ENCODE data around the gene RGS6.

The RGS6 gene

GRCh38 chr14:72416892-72417291 is 484.7 kb downstream of the RGS6 start:
- no peak for DNase-seq

GRCh38 chr14:72418806-72419205 is 486.6 kb downstream of the RGS6 start:
- DNase-seq = no peak

DNA sequence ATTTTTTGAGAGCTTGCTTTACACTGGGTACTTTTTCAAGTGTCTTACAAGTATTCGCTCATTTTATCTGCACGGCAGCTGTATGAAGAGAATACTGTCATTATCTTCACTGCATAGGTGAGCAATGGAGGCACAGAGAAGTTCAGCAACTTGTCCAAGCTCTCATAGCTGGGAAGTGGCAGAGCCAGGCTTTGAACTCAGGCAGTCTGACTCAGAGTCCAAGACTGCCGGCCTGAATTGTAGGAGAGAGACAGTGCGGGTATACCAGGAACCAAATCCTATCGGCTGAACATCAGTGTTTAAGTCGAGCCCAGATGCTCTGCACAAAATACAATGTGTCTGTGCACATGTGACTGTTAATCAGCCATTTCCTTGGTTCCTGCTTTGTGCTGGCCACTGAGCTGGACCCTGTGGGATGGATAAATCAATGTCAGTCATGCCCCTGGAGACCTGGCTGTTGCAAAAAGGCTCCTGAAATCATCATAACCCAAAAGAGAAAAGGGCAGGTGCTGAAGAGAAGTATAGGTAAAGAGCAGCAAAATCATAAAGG is 487.1 kb downstream of the RGS6 start:
- no peak for DNase-seq

GRCh38 chr14:72420749-72421474 is 488.7 kb downstream of the RGS6 start:
- DNase-seq = no peak

DNA sequence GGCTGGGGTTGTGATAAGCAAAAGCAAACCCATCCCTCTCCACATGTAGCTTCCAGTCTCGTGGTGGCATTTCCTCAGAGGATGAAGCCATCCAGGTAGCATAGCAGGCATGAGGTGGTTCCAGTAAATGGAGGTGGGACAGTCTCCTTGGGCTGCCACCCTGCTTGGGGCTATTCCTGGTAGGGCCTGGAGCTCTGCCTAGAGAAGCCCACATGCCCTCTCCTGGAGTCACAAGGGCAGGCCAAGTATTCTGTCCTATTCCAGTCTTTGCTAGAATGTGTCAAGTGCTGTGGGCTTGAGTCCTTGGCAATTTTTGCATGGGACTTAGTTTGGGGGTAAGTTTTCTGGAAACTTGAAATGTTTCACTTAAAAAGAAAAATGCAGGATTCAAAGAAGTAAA is 491.7 kb downstream of the RGS6 start:
- no peak for DNase-seq

DNA sequence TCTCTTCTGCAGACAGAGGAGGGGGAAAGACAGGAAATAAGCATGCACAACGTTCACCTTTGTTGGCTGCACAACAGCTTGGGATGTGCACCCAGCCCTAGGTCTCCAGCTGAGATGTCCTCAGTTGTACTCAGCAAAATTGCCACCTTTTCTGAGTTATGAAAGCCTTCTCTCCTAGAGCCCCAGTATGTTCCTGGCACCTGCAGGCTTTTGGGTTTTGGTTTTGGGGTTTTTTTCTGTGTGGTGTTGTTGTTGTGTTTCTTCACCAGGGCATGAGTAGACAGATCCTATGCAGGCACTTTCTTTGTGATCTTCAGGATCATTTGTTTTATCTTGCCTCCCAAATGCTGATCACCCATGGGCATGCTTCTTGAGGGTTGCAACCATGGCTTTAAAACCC is 498.2 kb downstream of the RGS6 start:
- no peak for DNase-seq

DNA sequence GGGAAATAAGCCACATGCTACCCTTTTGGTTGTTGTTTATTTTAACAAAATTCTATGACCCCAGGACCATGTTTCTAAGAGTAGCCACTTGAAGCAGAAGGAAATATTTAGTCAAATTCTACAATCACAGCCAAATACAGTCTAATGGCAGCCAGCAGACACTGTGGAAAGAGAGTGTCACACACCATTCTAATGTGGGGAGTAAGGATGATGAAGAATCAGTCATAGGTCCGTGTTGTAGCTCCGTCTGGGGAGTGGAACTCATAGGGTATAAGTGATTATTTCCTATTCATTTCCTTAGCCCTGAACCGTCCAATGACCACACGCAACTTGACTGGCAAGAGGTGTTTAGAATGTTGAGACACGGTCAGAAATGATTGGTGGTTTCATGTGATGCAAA is 500.5 kb downstream of the RGS6 start:
- no peak for DNase-seq

- DNase-seq = no peak
These were observed 501.3 kb downstream of the RGS6 start for GRCh38 chr14:72433511-72433910.

GRCh38 chr14:72434856-72435255 is 502.6 kb downstream of the RGS6 start:
- no peak for DNase-seq

DNA sequence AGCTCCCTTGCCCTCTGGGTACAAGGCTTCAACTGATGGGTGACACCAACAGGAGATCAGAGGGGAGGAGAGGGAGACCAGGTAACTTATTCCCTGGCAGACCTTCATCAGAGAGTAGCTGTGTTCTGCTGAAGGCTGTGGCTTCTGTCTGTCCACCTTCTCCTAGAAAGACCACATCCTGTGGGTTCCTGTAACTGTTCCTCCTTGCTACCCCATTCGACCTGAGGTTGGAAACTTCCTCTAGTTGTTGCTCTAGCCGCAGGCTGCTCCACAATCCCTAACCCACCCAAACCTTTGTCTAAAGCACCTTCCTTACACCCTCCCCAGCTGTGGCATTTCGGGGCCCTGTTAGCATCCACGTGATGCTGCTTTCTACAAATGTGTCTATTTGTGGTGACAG is 507.5 kb downstream of the RGS6 start:
- DNase-seq = no peak

- DNase-seq = no peak
These were observed 511.0 kb downstream of the RGS6 start for GRCh38 chr14:72443256-72443655.

DNA sequence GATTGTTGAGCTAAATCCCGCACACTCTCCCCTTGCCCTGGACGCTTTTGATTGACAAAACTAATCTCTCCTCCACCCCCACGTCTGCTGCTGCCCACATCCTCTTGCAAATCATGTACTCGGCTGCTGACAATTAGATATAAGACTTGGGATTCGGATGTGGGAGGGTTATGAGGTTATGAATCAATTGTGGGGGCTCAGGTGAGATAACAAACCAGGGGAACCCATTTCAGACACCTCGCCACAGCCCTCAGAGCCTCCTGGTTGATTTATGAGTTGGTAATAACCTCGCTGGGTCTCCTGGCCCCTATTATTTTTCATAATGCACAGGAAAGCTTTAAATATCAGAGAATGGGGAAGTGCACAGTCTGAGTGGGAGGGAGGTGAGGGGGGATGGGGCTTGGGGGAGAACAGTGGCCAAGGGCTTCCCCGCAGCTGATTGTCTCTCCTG is 511.8 kb downstream of the RGS6 start:
- no peak for DNase-seq

DNA sequence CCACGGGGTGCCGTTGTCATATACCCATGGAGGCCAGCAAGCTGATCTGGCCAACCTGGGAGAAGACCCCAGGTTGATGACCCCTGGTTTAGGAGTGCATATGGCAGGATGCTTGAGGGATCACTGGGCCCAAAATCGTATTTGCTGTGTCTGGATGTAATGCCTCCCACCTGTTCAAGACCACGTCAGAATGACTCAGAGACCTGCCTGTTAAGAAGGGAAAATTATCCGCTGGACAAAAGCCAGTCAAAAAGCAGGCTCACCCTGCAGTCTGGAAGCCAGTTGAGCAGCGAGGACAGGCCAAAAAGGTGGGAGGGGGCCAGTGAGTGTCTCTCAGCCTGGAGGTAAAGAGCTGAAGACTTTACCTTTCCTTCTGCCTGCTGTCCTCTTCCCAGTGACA is 512.5 kb downstream of the RGS6 start:
- no peak for DNase-seq

GRCh38 chr14:72448212-72448611 is 516.0 kb downstream of the RGS6 start:
- no peak for DNase-seq

GRCh38 chr14:72450473-72451044 is 518.3 kb downstream of the RGS6 start:
- DNase-seq = no peak

DNA sequence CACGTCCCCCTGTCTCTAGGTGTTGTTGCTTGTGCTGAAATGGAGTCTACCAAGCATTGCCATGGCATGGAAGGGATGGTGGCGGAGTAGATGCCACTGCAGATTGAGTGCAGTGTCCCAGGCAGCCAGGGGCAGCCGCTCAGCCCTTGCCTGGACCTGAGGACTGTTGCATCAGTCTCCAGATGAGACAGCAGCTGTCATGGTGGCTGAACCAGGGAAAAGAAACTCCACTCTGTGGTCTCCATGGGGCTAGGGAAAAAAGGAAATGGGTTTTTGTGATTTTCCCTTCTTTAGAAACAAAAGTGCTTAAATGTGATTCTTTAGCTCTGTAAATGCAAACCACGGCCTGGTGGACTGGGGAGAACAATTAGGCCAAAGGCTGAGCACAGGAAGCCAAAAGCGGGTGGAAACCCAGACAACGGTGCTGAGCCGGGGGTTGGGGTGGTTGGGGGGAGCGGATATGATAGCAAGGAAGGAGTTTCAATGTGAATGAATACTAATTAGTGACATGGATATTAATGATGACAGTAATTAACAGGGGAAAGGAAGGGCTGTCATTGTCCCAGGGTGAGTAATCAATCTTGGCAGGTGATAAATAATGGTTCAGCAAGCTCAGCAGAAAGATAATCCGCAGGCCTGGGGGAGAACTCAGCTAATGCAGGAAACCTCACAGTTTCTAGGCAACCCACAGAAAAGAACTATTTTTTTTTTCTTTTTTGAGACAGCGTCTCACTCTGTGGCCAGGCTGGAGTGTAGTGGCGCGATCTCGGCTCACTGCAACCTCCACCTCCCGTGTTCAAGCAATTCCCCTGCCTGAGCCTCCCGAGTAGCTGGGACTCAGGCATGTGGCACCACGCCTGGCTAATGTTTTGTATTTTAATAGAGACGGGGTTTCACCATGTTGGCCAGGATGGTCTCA is 519.1 kb downstream of the RGS6 start:
- no peak for DNase-seq

- DNase-seq = no peak
These were observed 520.5 kb downstream of the RGS6 start for GRCh38 chr14:72452774-72453173.

DNA sequence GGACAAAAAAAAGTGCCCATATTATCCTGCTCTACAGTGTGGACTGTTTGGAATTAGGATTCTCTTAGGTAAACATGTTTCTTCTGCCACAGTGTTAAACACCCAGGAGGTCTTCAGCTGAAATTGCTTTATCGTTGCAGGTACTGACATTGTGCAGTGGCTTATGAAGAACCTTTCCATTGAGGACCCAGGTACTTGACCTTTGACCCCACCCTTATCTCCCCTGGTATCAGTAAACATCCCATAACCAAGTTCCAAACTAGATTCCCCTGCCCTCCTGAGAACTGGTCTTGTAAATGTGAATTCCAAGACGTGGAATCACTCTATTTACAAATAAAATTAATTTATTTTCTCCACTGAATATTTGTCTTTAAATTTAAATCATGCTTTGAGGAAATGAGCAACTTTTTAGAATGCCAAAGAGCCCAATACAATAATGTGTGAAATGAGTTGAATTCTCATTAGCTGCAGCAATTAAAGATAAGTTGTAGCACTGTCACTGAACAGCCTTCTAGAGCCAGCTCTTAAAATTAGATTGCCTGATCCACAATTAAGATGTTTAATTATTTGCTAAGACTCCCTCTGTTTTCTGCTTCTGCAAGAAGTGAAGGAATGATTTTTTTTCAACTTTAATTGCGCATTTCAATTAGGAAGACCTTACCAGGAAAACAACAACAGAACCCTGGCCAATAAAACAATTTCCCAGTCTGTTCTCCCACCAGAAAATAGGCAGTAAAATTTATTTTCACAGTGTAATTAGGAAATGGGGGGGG is 522.3 kb downstream of the RGS6 start:
- no peak for DNase-seq

DNA sequence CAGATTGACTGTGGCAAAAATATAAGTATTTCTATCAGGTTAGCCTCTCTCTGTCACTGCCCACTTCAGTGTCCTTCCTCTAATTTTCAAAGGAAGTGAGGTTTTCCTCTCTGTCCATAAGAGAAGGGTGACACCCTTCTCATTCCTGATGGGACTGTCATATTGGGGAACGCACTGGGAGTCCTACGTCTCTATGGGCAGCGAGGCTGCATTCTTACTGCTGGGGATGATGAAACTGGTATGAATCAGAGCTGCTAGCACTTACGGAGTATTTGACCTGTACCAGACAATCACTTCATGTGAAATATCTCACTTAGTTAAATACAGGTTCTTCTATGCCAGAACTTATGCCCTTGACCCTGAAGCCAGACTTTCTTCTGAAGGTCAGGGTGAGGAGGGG is 525.4 kb downstream of the RGS6 start:
- no peak for DNase-seq

GRCh38 chr14:72462056-72462455 is 529.8 kb downstream of the RGS6 start:
- DNase-seq = no peak

DNA sequence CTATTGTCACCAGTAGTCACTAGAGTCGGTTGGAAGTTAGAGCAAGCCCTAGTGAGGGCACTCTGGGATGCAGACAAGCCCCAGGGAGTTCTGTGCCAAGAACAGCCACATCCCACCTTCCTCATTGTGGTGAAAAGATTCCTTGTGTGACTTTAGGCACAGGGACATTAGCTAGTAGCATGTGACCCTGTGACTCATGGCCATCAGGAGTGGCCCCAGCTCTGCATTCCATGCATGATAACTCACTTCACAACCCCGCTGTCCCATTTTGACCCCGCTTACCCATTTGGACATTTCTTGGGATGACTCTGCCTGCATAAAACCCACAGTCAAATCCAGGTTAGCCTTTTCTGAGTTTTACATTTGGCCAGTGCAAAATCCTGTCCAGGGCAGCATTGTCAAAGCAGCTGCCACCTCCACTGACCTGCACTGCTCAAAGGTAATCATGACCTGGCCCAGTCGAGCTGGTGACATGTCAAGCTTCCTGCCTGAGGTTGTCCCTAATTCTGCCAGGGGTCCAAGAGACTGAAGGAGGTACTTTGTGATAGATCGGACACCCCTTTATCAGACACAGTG is 531.1 kb downstream of the RGS6 start:
- no peak for DNase-seq

GRCh38 chr14:72464226-72464625 is 532.0 kb downstream of the RGS6 start:
- DNase-seq = no peak

Data from cortex of kidney (tissue), 1 donor.